H1 (cell line): ENCODE data around the gene CCDC141.

ENCODE experiments used
- BRCA1 ChIP-seq: IDR thresholded peaks from 2 replicates; pipeline ENCODE4 v1.6.1; 2012; ENCODE audit warnings: low read depth, low read length, improper control_type of control experiment
- CTCF ChIP-seq, 3 experiments: IDR thresholded peaks; 1 replicate in 2 of 3; 2 replicates in 1 of 3; pipeline versions ENCODE4 v1.5.1 to v1.6.1; 2011; ENCODE audit warnings: low read length in 3 of 3, mild to moderate bottlenecking in 3 of 3, inconsistent platforms in 2 of 3, low read depth in 1 of 3, moderate library complexity in 1 of 3; ENCODE audit not compliant: insufficient read depth in 1 of 3; ENCODE audit errors: control extremely low read depth in 1 of 3
- EP300 ChIP-seq, 2 experiments: IDR thresholded peaks; 1 replicate in 1 of 2; 2 replicates in 1 of 2; pipeline ENCODE4 v1.6.1; 2011 to 2012; ENCODE audit warnings: low read depth in 2 of 2, low read length in 2 of 2, mild to moderate bottlenecking in 2 of 2, borderline replicate concordance in 1 of 2, inconsistent platforms in 1 of 2, moderate library complexity in 1 of 2
- EZH2 ChIP-seq: fragments of 200-600 bp; sonication (generic); IDR thresholded peaks from 2 replicates; pipeline ENCODE4 v1.7.1; 2012; ENCODE audit warnings: low read depth, mild to moderate bottlenecking, moderate library complexity, low read length, inconsistent platforms; ENCODE audit not compliant: severe bottlenecking
- POLR2AphosphoS5 ChIP-seq: IDR thresholded peaks from 2 replicates; pipeline ENCODE4 v1.6.1; 2011; ENCODE audit warnings: low read depth, low read length

GRCh38 chr2:178810422-178810821 lies 239.5 kb downstream of the CCDC141 start:
- TF ChIP-seq EZH2 = no peak
- TF ChIP-seq POLR2AphosphoS5 = no peak
- TF ChIP-seq EP300 (IDR thresholded peaks at IDR 0.05; ENCODE audit: borderline replicate concordance in 1 of 2, low read depth in 2 of 2, low read length in 2 of 2) = no peak
- TF ChIP-seq BRCA1 = no peak
- TF ChIP-seq CTCF (IDR thresholded peaks at IDR 0.05; ENCODE audit: control extremely low read depth in 1 of 3, insufficient read depth in 1 of 3, low read depth in 1 of 3, low read length in 3 of 3) = no peak
